ENCODE measurements around the gene AGRN.
"Not testable (repeated sequence)": the region's sequence is repeated elsewhere in the genome, so short reads cannot be mapped to it uniquely, and the experiment has no call there.

AGRN gene

GRCh38 chr1:1018321-1018685 is 1.6 kb upstream of the AGRN start:
- in situ Hi-C loops (cut with MboI; ENCODE audit: low sequenced_read_pairs): not testable (repeated sequence)

DNA sequence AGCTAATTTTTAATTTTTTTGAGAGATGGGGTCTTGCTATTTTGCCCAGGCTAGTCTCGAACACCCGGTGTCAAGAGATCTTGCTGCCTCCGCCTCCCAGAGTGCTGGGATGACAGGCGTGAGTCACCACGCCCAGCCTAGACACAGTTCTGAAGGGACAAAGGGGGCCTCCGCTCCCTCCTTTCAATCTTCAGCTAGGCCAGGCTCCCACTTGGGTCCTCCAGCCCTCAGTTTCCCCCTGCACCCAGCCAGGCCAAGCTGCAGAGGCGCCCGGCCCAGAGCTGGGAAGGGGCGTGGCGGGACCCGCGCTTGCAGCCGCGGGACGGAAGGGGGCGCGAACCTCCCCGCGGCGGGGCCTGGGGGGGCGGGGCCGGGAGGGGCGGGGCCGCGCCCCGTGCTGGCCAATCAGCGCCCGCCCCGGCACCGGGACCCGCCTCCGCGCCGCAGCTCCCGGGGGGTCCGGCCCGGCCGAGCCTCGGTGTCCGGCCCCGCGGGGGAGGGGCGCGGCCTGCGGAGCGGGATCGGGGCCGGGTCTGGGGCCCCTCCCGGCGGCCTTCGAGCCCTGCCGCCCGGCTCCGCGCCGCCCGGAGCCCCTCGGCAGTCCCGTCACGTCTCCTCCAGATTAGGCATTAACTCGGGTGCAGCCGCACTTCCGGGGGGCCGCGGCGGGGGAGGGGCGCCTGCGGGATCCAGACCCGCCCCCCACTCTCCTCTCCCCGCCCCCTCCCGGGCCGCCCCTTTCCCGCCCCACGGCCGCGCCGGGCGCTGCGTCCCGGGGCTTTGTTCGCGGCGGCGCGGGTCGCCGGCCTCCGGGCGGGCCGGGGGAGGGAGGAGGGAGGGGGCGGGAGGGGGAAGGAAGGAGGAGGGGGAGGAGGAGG is 559 bp upstream of the AGRN start:
- in situ Hi-C loops (cut with MboI; ENCODE audit: low sequenced_read_pairs): no loop called here

DNA sequence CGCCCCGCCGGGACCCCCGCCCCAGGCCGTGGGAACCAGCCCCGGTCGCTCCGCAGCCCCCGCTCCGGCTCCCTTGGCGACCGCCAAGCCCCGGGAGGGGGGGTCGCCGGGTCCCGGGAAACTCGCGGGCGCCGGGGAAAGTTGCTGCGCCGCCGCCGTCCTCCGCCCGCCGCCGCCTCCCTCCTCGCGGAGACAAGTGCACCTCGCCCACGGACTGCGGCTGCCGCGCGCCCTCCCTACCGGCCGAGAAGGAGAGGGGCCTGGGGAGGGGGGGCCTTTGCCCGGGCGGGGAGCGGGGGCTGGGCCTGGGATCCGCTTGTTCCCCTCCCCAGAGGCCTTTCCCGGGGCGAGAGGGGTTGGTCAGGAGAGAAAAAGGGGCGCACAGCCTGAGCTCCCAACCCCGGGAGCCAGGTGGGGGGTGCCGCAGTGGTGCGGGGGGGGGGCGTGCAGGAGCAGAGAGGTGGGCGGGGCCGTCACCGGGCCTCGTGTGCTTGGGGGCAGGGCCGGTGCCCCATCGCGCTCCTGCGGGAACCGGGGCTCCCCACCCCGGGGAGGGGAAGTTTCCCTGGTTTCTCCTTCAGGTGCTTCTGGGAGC is 592 bp downstream of the AGRN start:
- in situ Hi-C loops (cut with MboI; ENCODE audit: low sequenced_read_pairs): no loop called here

DNA sequence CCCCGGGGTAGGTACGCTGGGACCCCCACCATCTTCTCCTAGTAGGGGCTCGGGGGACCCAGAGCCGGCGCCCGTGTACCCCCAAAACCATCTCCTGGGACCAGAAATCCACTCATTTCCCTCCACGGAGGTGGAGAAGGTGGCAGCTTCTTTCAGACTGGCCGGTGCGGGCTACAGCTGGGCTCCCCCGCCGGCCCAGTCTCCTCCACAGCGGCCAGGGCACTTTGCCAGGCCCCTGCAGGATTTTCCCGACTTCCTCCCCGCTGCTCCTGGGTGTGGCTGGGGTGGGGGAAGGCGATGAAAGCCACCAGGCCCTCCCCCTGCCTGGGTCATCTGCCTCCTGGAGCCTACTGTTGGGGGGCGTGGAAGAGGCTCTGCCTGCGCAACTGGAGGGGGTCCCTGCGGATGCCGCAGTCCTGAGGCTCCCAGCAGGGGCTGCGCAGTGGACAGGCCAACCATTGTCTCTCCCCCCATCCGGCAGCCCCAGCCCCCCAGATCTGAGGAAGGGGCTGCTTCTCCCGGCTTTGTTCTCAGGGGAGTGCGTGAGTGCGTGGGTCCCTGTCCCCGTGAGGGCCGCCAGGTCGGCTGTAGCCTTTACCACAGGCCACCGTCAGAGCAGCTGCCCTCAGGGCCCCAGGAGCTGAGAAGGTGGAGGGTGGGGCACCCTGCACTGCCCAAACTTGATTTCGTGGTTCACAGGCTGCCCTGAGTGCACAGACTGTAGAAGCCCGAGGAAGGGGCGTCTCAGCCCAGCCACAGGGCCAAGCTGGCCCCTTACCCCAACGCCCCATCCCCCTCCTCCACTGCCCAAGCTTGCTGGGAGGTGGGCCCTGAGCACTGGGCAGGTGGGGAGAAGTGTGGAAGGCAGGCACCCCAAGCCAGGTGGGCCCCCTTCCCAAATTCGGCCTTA is 1.3 kb downstream of the AGRN start:
- in situ Hi-C loops (cut with MboI; ENCODE audit: low sequenced_read_pairs): no loop called here

DNA sequence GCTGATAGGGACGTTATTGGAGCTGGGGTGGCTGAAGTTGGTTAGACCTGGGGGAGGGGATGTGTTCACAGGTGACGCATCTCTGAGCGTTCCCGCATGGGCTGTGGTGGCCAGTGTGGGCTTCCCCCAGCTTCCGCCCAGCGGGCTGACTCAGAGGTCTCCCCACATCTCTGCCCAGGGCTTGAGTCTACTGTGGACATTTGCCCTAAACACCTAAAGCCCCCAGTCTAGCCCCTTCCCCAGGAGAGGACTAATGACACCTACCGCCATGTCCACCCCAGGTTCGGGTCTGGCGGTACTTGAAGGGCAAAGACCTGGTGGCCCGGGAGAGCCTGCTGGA is 2.0 kb downstream of the AGRN start:
- in situ Hi-C loops (cut with MboI; ENCODE audit: low sequenced_read_pairs): no loop called here

DNA sequence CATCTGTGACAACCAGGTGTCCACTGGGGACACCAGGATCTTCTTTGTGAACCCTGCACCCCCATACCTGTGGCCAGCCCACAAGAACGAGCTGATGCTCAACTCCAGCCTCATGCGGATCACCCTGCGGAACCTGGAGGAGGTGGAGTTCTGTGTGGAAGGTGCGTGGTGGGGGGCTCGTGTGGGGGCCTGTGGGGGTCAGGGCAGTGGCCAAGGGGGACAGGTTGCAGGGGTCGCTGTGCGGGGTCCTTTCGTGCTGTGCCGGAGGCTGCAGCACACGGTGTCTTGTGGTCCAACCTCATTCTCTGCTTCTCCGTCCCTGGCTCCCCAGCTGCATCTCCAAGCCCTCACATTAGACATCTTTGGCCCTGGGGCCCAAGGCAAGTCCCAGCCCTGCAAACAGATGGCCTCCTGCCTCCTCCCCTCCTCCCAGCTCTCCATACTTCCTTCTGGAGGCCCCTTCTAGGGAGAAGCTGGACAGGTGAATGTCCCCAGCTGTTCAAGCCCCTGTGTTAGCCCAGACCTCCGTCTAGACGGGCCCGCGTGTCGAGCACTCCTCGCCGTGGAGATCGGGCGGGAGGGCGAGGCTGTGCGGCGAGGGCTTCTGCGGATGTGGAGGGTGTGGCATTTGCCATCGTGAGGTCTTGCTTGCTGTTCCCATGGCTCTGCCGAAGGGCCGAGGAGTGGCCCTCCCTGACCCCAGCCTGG is 2.5 kb downstream of the AGRN start:
- in situ Hi-C loops (cut with MboI; ENCODE audit: low sequenced_read_pairs): no loop called here

DNA sequence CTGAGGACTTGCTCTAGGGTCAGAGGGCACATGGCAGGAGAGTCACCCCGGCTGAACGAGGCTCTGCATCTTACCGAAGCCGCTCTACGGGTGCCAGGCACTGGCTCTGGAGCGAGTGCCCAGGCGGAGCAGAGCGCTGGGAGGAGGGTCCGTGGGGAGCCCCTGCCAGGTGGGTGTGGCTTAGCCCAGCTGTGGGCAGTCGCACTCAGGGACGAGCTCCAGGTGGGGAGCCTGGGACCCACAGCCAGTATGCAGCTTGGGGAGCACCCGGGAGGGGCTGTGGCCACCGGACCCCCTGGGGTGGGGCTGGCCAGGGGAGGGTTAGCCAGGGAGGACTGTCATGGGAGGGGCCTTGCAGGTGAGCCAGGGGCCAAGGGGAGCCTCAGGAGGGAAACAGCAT is 3.8 kb downstream of the AGRN start:
- in situ Hi-C loops (cut with MboI; ENCODE audit: low sequenced_read_pairs): no loop called here

- in situ Hi-C loops (cut with MboI; ENCODE audit: low sequenced_read_pairs): no loop called here
Observed at GRCh38 chr1:1024149-1024770, 4.3 kb downstream of the AGRN start.

DNA sequence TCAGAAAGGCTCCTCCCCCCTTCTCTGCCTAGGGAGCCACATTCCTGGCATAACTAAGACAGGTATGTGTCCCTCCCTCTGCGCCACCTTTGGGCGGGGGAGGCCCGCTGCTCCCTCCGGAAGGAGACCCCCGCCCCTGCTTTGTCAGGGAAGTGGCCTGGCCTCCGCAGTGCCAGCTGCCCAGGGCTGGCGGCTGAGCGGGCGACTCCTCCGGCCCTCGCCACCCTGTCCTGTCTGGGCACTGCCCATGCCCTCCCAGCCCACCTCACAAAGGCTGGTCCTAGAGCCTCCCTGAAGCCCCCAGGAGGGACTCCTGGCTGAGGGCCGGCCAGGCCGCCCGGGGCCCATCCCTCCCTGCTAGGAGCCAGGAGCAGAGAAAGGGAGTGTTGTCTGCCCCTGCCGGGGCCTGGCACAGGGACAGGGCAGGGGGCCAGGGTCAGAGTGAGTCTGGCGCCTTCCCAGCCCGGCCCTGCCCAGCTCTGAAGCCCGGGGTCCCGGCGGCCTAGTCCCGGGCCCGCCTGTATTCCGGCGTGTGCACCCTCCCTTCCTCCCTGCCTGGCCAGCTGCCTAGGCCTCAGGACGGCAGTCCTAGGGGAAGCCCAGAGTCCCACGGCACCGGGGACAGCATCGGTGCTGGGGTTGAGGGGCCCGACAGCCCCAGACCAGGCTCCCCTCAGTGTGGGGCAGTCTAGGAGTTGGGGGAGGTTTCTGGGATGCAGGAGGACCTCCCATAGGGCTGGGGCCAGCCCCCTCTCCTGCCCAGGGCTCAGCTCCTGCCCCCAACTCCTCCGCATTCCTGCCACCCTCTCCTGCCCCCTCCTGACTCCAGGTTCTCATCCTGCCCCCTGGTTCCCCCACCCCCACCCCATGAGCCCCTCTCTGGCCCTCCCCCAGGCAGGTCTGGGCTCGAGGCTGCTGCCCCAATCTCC is 5.1 kb downstream of the AGRN start:
- in situ Hi-C loops (cut with MboI; ENCODE audit: low sequenced_read_pairs): no loop called here

DNA sequence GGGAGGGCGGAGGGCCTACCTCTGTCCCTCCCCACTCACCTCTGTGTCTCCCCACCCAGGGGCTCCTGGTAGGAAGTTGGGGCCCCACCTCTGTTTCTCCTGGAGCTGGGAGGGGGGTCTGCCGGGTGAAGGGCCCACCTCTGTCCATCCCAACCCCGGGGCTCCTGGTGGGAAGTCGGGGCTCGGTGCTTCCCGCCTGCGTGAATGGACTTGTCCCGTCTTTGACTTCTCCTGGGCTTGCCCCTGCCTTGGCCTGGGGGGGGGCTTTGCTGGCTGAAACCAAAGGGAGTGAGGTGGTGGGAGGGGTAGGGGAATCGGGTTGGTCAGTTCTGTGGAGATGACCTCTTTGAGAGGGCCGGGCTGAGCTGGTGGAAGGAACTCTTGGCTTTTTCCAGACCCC is 5.8 kb downstream of the AGRN start:
- in situ Hi-C loops (cut with MboI; ENCODE audit: low sequenced_read_pairs): no loop called here

- in situ Hi-C loops (cut with MboI; ENCODE audit: low sequenced_read_pairs): no loop called here
Observed at GRCh38 chr1:1026599-1027413, 6.9 kb downstream of the AGRN start.

DNA sequence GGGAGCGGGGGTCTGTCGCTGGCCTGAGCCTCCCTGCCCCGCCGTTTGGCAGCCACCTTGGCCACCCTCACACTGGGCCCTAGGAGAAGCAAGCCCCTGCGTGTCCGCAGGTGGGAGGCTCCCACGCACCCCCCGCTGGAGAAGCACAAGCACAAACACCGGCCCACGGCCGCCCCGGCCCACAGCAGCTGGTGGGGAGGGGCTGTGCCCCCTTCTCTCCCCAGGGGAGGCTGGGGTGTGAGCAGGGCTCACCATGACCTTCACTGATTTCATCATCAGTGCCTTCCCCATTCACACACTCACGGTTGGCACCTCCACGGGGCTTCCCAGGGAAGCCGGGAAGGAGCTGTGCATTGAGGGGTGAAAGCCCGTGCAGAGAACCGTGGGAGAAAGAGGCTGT is 7.9 kb downstream of the AGRN start:
- in situ Hi-C loops (cut with MboI; ENCODE audit: low sequenced_read_pairs): no loop called here

DNA sequence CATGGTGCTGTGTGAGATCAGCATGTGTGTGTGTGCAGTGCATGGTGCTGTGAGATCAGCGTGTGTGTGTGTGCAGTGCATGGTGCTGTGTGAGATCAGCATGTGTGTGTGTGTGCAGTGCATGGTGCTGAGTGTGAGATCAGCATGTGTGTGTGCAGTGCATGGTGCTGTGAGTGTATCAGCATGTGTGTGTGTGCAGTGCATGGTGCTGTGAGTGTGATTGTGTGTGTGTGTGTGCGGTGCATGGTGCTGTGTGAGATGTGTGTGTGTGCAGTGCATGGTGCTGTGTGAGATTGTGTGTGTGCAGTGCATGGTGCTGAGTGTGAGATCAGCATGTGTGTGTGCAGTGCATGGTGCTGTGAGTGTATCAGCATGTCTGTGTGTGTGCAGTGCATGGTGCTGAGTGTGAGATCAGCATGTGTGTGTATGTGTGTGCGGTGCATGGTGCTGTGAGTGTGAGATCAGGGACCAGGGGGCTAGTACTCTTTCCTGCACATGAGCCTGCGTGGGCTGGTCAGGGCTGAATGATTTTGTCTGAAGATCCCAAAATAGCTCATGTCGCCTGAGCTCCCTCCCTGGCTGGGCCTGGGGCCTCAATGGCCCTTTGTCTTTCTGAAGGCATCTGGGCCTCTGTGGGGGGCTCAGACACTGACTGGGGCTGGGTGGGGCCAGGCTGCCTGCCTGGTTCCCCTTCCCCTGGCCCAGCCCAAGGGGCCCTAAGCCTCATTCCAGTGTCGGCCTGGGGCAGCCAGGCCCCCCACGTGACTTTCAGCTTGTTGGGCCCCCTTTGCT is 11.1 kb downstream of the AGRN start:
- in situ Hi-C loops (cut with MboI; ENCODE audit: low sequenced_read_pairs): not testable (repeated sequence)

DNA sequence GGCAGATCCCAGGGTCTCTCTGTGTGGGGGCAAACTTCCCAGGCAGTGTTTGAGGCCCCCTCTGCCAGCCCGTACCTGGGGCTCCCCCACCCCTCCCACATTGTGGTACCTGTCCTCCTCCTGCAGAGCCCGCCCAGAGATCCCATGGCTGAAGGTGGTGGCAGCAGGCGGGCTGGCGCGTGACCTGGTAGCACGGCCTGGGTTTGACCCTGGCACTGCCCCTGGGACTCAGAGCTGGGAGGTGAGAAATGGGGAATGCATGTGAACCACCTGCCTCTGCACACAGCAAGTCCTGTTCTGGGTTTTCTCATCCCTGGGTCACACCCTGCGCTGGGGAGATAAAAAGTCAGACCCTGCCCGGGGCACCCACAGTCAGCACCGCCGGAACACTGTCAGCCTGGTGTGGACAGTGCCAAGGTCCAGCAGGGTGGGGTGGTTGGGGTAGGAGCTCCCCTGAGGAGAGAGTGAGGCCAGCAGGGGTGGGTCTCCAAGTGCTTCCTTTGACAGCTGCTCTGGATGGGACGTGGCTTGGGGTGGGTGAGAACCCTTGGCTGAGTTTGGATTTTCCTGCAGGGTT is 11.8 kb downstream of the AGRN start:
- in situ Hi-C loops (cut with MboI; ENCODE audit: low sequenced_read_pairs): no loop called here

GRCh38 chr1:1032424-1032823 is 12.5 kb downstream of the AGRN start:
- in situ Hi-C loops (cut with MboI; ENCODE audit: low sequenced_read_pairs): no loop called here

DNA sequence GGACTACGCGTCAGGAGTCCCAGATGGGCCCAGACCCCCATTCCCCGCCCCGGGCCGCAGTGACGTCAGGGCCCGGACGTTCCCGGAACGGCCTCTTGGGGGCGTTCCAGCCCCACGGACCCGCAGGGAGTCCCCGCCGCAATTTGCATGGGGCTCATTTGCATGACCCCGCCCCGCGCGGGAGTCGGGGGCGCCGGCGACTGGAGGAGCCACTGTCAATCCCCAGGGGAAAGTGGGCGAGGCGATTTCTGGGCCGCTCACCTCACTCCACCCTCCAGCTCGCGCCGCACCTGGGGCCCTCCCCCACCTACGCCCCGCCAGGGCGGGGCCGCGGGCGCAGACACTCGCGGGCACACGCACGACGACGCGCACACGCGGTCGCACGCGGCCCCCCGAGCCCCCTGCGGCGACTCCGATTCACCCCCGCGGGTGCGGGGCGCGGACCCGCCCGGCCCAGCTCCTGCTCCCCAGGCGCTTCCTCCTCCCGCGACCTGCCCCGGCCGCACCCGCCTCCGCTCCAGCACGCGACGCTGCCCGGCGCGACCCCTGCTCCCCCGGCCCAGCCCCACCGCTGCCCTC is 13.2 kb downstream of the AGRN start:
- in situ Hi-C loops (cut with MboI; ENCODE audit: low sequenced_read_pairs): no loop called here

- in situ Hi-C loops (cut with MboI; ENCODE audit: low sequenced_read_pairs): no loop called here
Observed at GRCh38 chr1:1033731-1034438, 14.0 kb downstream of the AGRN start.

Measured in hTERT RPE-1 (cell line).